PC-3 (cell line): ENCODE measurements around the gene KIAA0513.

ENCODE experiments used
- EZH2 ChIP-seq: fragments of 300-600 bp; sonication (generic); IDR thresholded peaks from one replicate; pipeline ENCODE4 v1.6.1; 2017; ENCODE audit warnings: antibody characterized with exemption, mild to moderate bottlenecking, low read length; ENCODE audit not compliant: unreplicated experiment
- TF ChIP-seq, protein P1 (sequence below): fragments of 300-600 bp; sonication (generic); conservative IDR thresholded peaks from 2 replicates; pipeline ENCODE4 v1.5.1; 2017; ENCODE audit warnings: antibody characterized with exemption, low read depth, mild to moderate bottlenecking, low read length

DNA sequence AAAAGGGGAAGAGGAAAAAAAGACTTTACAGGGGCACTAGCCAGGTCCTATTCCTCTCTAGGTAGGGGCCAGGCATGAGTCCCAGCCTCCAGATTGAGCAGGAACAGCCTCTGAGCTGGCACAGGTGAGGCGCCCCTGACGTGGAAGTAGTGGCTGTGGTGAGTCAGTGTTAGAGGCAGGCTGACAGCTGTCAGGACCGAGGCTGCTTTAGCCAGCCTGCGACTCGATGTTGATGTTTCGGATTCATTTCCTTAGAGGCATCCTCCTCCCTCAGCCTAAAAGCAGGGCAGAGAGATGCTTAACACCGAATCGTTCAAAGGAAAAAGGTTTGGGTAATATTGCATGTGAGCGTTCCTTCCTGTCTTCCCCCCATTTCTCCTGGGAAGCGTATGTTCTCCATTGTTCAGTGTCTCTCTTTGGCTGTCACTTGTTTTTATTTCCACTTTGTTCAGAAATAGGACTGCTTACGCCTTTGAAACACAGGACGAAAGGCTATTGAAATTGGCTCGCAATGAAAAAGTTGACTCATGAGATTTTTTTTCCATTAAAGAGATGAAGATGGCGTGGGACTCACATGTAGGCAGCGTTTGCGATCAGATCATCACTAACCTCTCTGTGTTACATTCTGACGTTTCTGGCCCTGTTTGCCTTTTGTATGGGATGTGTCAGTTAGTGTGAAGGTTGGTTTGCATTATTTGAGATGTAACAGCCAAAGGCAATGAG is 1.3 kb downstream of the KIAA0513 start:
- TF ChIP-seq, protein P1, sequence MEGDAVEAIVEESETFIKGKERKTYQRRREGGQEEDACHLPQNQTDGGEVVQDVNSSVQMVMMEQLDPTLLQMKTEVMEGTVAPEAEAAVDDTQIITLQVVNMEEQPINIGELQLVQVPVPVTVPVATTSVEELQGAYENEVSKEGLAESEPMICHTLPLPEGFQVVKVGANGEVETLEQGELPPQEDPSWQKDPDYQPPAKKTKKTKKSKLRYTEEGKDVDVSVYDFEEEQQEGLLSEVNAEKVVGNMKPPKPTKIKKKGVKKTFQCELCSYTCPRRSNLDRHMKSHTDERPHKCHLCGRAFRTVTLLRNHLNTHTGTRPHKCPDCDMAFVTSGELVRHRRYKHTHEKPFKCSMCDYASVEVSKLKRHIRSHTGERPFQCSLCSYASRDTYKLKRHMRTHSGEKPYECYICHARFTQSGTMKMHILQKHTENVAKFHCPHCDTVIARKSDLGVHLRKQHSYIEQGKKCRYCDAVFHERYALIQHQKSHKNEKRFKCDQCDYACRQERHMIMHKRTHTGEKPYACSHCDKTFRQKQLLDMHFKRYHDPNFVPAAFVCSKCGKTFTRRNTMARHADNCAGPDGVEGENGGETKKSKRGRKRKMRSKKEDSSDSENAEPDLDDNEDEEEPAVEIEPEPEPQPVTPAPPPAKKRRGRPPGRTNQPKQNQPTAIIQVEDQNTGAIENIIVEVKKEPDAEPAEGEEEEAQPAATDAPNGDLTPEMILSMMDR, result no peak
- TF ChIP-seq EZH2, result no peak
